Measurements from ENCODE around the gene SLC29A4. TPM values are rescaled to one million over a fixed set of nuclear protein-coding genes. Genes with fewer than 3 reads are reported as not detected.
"Not testable (repeated sequence)": the region's sequence is repeated elsewhere in the genome, so short reads cannot be mapped to it uniquely, and the experiment has no call there.

The SLC29A4 gene
- total RNA-seq, 2 experiments from 2014 or later, result 0.45 to 0.56 TPM

GRCh38 chr7:5307221-5308142 is 24.7 kb downstream of the SLC29A4 start:
- H3K27ac Mint-ChIP-seq; CTCF ChIA-PET; H3K27me3 Mint-ChIP-seq; DNase-seq; H3K4me1 Mint-ChIP-seq (ENCODE audit: low read depth); POLR2A ChIA-PET; H3K4me3 Mint-ChIP-seq; intact Hi-C loops (cut with micrococcal nuclease); H3K9me3 Mint-ChIP-seq: not testable (repeated sequence)
- peaks cover 16% of the 10 kb centered on the region for H3K36me3 Mint-ChIP-seq

DNA sequence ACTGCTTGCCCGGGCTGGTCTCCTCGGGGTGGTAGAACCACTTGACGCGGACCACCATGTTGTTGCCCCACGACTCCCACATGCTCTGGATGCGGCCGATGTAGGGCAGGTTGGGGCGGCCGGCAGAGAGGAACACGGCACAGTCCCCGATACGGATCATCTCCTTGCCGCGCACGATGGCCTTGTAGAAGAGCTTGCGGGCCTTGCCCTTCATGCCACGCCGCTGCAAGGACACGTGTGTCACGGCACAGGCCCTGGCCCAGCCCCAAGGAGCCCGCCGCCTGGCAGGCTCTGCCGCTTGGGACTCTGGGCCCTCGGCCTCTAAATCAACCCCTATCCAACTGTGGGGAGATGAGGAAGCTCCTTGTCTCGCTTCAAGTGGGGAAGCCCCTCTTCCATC is 26.4 kb downstream of the SLC29A4 start:
- Mint-ChIP-seq H3K4me3 (no peak overlapping the region), H3K9me3 (no peaks in the 10 kb centered on the region), H3K27me3 (no peaks in the 10 kb centered on the region), H3K27ac (no peak overlapping the region), H3K36me3 (peaks cover 16% of the 10 kb centered on the region), H3K4me1 (ENCODE audit: low read depth) (no peaks in the 10 kb centered on the region)
- DNase-seq, result no peak
- ChIA-PET CTCF (no interaction called here), POLR2A (no interaction called here)
- intact Hi-C loops (cut with micrococcal nuclease), result no loop called here

- ChIA-PET CTCF (no interaction called here), POLR2A (no interaction called here)
- intact Hi-C loops (cut with micrococcal nuclease), result no loop called here
- no peaks in the 10 kb centered on the region for H3K9me3 Mint-ChIP-seq
- peaks cover 19% of the 10 kb centered on the region for H3K36me3 Mint-ChIP-seq
- no peak overlapping the region for H3K4me3 Mint-ChIP-seq
- no peaks in the 10 kb centered on the region for H3K4me1 Mint-ChIP-seq (ENCODE audit: low read depth)
- no peak for DNase-seq
- no peak overlapping the region for H3K27ac Mint-ChIP-seq
- H3K27me3 Mint-ChIP-seq, result no peaks in the 10 kb centered on the region
Observed at GRCh38 chr7:5310822-5311405, 28.2 kb downstream of the SLC29A4 start.

DNA sequence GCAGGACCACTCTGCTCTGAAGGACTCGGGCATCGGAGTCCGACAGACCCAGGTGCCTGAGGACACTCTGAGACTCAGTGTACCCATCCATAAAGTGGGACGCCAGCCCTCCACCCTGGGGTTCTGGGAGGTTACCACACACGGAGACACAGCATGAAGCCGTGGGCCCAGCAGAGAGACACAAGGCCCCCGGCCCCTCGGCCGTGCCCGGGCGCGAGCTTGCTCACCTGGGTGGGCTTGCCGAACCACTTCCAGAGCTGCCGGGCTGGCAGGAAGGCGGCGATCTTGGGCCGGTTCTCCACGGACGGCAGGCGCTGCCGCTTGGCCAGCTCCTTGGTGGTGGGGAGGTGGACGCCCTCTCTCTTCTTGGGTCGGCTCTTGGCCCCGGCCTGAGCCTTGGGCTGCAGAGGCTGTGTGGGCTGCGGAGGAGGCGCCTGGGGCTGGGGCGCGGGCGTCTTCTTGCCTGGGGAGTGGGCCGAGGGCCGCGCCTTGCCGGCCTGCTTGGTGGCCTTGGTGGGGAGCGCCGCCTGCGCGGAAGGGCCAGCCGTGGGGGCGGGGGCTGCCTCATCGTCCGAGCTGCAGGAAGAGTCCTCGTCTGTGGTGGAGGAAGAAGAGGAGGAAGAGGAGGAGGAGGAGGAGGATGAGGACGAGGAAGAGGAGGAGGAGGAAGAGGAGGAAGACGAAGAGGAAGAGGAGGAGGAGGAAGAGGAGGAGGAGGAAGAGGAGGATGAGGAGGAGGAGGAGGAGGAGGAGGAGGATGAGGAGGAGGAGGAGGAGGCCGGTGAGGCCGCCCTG is 29.7 kb downstream of the SLC29A4 start:
- DNase-seq; H3K27ac Mint-ChIP-seq; H3K4me1 Mint-ChIP-seq (ENCODE audit: low read depth); intact Hi-C loops (cut with micrococcal nuclease); POLR2A ChIA-PET; H3K4me3 Mint-ChIP-seq; H3K27me3 Mint-ChIP-seq; CTCF ChIA-PET; H3K9me3 Mint-ChIP-seq: not testable (repeated sequence)
- peaks cover 24% of the 10 kb centered on the region for H3K36me3 Mint-ChIP-seq

DNA sequence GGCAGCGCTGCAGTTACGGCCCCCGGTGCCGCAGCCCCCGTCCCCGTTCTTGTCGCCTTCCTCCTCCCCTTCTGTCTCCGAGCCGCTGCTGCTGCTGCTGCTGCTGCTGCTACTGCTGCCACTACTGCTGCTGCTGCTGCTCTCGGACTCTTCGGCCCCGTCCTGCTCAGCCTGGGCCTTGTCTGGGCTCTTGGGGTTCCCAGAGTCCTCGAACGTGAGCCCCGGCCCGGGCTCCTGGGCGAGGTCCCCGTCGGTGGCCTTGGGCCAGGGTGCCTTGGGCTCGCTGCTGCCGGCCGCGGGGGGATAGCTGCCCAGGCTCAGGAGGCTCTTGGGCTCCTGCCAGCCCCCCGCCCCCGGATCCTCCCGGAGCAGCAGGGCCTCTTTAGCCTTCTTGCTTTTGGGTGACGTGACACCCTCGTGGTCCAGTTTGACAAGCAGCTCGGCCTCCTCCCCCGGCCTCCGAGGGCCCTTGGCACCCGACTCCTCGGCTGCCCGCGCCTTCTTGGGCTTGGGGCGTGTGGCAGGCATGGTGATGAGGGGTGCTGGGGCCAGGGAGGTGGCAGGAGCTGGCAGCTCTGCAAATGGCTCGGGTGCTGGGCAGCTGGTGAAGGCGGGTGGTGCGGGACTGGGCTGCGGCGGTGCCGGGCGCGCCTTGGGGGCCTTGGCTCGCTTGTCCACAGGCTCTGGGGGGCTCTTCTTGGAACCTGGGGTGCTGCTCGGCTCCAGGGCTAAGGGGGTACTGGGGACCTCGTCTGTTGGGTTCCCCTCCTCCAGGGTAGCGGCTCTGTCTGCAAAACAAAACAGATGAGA is 30.5 kb downstream of the SLC29A4 start:
- DNase-seq; H3K27me3 Mint-ChIP-seq; H3K4me3 Mint-ChIP-seq; intact Hi-C loops (cut with micrococcal nuclease); H3K9me3 Mint-ChIP-seq; H3K27ac Mint-ChIP-seq; H3K4me1 Mint-ChIP-seq (ENCODE audit: low read depth); CTCF ChIA-PET: not testable (repeated sequence)
- POLR2A ChIA-PET, result interaction anchor here (0.7 kb wide), 1 partner anchor 42 kb away, joined by 4 read pairs; no protein-coding TSS in a partner anchor
- peaks cover 27% of the 10 kb centered on the region for H3K36me3 Mint-ChIP-seq

GRCh38 chr7:5314864-5315263 is 32.1 kb downstream of the SLC29A4 start:
- Mint-ChIP-seq H3K27me3 (no peaks in the 10 kb centered on the region), H3K4me3 (no peak overlapping the region), H3K4me1 (ENCODE audit: low read depth) (no peaks in the 10 kb centered on the region), H3K27ac (no peak overlapping the region), H3K36me3 (peaks cover 38% of the 10 kb centered on the region), H3K9me3 (peaks cover 18% of the 10 kb centered on the region)
- POLR2A ChIA-PET, result no interaction called here
- CTCF ChIA-PET, result no interaction called here
- intact Hi-C loops (cut with micrococcal nuclease), result no loop called here
- DNase-seq, result no peak

DNA sequence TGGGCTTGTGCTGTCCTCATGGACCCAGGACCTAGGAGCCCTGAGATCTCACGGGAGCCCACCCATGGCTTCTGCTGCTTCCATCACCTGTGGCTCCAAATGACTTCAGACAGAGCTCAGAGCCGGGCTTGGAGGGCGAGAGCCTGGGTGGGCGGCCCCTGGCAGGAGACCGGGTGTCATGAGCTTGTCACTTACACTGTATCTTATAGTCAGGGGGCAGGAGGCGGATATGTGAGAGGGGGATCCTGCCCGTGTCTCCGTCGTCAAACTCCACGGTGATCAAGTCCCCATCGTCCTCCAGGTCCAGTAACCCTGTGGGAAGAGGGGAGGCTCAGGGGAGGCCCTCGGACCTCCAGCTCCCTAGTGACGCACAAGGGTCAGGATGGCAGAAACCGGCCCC is 33.0 kb downstream of the SLC29A4 start:
- peaks cover 21% of the 10 kb centered on the region for H3K9me3 Mint-ChIP-seq
- no peak overlapping the region for H3K27ac Mint-ChIP-seq
- intact Hi-C loops (cut with micrococcal nuclease), result no loop called here
- peaks cover 44% of the 10 kb centered on the region for H3K36me3 Mint-ChIP-seq
- CTCF ChIA-PET, result no interaction called here
- H3K4me3 Mint-ChIP-seq, result no peak overlapping the region
- H3K27me3 Mint-ChIP-seq, result no peaks in the 10 kb centered on the region
- POLR2A ChIA-PET, result no interaction called here
- no peaks in the 10 kb centered on the region for H3K4me1 Mint-ChIP-seq (ENCODE audit: low read depth)
- DNase-seq, result no peak

- H3K4me3 Mint-ChIP-seq; H3K27me3 Mint-ChIP-seq; DNase-seq; CTCF ChIA-PET; H3K4me1 Mint-ChIP-seq (ENCODE audit: low read depth); POLR2A ChIA-PET; intact Hi-C loops (cut with micrococcal nuclease); H3K27ac Mint-ChIP-seq: not testable (repeated sequence)
- Mint-ChIP-seq H3K9me3 (peaks cover 21% of the 10 kb centered on the region), H3K36me3 (peaks cover 45% of the 10 kb centered on the region)
Observed at GRCh38 chr7:5318613-5319012, 35.9 kb downstream of the SLC29A4 start.

DNA sequence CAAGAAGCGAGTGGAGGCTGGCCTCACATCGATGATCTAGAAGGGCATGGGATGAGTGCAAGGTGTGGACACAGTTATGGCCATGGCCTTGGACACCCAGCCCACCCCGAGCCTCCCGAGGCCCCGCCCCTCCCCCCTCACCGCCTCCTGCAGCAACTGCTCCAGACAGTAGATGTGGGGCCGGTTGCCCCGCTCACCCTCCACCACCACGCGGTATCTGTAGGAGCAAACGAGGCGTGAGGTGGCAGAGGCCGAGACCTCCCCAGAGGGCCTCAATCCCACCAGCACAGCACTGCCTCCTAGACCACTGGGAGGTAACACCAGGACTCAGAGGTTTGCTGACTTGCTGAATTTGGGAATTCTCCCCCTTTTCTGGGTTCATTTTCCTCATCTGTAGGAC is 37.6 kb downstream of the SLC29A4 start:
- Mint-ChIP-seq H3K4me3 (no peak overlapping the region), H3K4me1 (ENCODE audit: low read depth) (no peaks in the 10 kb centered on the region), H3K27ac (no peak overlapping the region), H3K36me3 (peaks cover 50% of the 10 kb centered on the region), H3K9me3 (peaks cover 21% of the 10 kb centered on the region), H3K27me3 (no peaks in the 10 kb centered on the region)
- ChIA-PET POLR2A (no interaction called here), CTCF (no interaction called here)
- intact Hi-C loops (cut with micrococcal nuclease), result no loop called here
- no peak for DNase-seq

GRCh38 chr7:5320802-5321396 is 38.2 kb downstream of the SLC29A4 start:
- CTCF ChIA-PET, result no interaction called here
- Mint-ChIP-seq H3K27me3 (no peaks in the 10 kb centered on the region), H3K27ac (no peak overlapping the region), H3K36me3 (peaks cover 48% of the 10 kb centered on the region), H3K9me3 (peaks cover 21% of the 10 kb centered on the region), H3K4me3 (no peak overlapping the region), H3K4me1 (ENCODE audit: low read depth) (no peaks in the 10 kb centered on the region)
- intact Hi-C loops (cut with micrococcal nuclease), result no loop called here
- POLR2A ChIA-PET, result no interaction called here
- no peak for DNase-seq

GRCh38 chr7:5322621-5323410 is 40.1 kb downstream of the SLC29A4 start:
- intact Hi-C loops (cut with micrococcal nuclease), result no loop called here
- Mint-ChIP-seq H3K9me3 (peaks cover 21% of the 10 kb centered on the region), H3K4me1 (ENCODE audit: low read depth) (no peaks in the 10 kb centered on the region), H3K36me3 (peaks cover 49% of the 10 kb centered on the region), H3K4me3 (no peak overlapping the region), H3K27me3 (no peaks in the 10 kb centered on the region), H3K27ac (no peak overlapping the region)
- CTCF ChIA-PET, result no interaction called here
- POLR2A ChIA-PET, result no interaction called here
- no peak for DNase-seq
